Activated CD4-positive, alpha-beta T cell treated with anti-CD3 and anti-CD28 coated beads for 48 hours (primary cell): ENCODE results near the gene CDYL.

Experiments used
- DNase-seq: peaks from one replicate; pipeline ENCODE4 v3.0.0-alpha.2; 2020

CDYL gene

GRCh38 chr6:4774715-4775493 is 1.3 kb upstream of the CDYL start:
- peak; percentile 19 for DNase-seq

DNA sequence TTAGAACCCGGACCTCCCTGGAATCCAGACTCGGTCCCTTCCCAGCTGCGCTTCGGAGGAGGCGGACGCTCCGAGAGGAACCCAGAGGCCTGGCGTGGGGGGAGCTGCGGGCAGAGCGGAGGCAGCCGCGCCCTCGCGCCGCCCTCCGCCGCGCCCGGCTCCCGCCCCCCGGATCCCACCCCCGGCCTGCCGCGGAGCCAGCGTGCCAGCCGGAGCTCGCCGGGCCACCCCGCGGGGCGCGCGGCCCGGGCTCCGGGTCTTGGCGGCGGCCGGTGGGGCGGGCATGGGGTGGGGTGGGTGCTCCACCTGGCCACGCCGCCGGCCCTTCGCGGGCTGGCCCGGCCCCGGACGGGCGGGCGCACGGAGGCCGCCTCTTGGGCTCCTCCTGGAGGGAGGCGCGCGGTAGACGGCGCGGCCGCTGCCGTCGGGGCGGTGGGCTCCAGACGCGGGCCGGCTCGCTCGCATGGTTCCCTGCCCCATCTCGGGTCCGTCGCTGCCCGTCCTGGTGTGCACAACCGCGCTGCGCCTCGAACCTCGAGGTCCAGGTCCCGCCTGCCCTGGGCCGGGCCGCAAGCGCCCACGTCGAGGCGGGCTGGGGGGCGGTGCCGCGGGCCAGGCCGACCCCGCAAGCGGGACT is 592 bp upstream of the CDYL start:
- peak; percentile 60 for DNase-seq

- peak; percentile 56 for DNase-seq
Observed at GRCh38 chr6:4776493-4777393, 539 bp downstream of the CDYL start.

DNA sequence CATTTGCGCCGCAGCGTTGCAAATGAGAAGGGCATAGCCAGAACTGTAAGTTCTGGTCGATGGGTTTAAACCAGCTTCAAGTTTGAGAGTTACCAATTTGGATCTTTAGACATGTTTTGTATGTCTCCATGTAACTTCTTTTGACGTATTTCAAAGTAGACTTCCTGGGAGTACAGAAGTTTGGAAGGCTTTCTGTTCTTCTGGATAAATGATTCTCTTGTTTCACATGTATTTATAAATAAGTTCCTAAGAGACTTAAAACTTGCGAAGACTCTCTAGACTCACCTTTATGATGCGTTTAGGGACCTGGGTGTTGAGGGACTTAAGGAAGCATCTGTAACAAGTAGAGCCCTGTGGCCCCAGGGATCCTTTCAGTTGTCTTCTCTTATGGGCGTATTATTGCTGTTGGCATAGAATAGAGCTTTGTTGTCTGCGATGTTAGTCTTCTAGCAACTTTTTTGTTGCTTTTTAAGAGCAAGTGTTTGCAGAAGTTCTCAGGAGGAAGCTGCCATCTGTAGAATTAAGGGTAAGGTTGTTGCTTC is 1.3 kb downstream of the CDYL start:
- no peak for DNase-seq

DNA sequence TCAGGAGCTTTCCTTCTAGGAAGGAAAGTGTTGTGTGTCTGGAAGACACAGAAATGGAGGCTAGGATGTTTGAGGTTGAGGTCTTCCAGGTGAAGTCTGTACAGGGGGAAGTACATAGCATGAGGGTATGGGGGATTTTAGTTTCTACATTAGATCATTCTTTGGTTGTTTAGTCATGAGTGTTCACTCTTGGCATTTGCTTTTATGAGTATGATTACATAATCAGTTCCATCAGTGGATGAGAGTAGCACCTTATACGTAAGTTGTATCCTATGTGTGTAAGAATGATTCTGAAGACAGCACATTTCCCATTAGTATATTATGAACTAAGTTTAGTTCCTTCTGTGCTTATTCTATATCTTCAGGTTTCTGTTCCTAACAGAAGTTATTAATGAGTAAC is 1.9 kb downstream of the CDYL start:
- no peak for DNase-seq

GRCh38 chr6:4780360-4780812 is 4.2 kb downstream of the CDYL start:
- DNase-seq: no peak

GRCh38 chr6:4781426-4781825 is 5.2 kb downstream of the CDYL start:
- DNase-seq: no peak

DNA sequence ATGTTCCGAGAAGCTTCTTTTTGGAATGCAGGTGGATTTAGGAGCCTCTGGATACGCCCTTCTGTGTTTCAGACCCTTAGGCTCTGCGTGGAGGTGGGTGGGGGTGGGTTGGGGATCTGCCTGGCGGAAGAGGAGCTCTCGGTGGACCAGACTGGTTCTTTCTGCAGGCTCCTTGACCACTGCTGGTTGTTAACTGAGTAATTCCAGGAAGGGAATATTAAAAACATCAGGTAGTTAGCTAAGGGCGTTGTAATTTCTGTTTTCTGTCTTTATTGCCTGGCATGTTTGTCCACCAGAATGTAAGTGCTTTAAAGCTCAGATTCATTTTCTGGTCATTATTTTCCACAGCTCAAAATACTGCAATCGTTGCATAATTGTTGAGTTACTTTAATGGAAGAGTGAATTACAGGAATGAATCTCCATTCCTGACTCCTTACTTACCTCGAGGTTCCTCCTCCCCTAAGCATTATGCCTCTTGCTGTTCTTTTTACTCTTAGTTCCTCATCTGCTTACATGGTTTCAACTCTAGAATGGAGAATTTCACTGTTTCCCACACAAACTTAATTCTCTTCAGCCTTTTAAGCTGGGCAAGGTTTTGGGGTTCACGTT is 5.9 kb downstream of the CDYL start:
- DNase-seq: no peak

GRCh38 chr6:4786996-4787395 is 10.8 kb downstream of the CDYL start:
- peak; percentile 32 for DNase-seq

- DNase-seq: no peak
Observed at GRCh38 chr6:4788482-4788881, 12.3 kb downstream of the CDYL start.

GRCh38 chr6:4788953-4789584 is 12.9 kb downstream of the CDYL start:
- no peak for DNase-seq

DNA sequence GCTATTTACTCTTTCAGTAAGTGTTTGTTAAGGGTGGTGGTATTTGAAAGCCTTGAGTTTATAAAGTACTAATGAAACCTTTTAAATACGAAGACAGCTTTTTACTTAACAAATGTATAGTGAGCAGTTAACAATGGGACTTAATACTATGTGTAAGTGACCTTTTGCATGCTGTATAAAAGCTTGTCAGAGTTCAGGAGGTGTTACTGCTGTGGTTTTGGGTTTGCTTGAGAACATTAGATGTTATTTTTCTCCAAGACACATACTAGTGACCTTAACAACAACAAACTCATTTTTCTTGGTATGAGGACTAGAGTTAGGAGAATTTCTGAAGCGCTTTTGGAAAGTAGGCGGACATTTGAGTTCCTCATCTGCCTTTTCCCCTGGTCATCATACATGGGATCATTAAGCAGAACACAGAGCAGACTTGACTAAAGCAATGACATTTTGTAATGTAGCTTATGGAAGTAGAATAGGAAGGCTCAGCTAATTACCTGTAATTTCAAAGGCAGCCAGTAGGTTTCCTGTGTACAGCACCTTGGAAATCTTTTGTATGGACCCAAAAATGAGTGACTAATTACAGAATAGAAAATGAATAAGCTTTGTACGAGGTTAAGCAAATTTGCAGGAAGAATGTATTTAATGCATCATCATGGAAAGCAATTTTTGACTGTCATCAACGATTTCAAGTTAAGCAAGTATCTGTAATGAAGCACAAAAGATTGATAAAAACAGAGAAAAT is 14.1 kb downstream of the CDYL start:
- no peak for DNase-seq

- no peak for DNase-seq
Observed at GRCh38 chr6:4794140-4794707, 18.0 kb downstream of the CDYL start.

GRCh38 chr6:4797587-4797986 is 21.4 kb downstream of the CDYL start:
- DNase-seq: no peak

DNA sequence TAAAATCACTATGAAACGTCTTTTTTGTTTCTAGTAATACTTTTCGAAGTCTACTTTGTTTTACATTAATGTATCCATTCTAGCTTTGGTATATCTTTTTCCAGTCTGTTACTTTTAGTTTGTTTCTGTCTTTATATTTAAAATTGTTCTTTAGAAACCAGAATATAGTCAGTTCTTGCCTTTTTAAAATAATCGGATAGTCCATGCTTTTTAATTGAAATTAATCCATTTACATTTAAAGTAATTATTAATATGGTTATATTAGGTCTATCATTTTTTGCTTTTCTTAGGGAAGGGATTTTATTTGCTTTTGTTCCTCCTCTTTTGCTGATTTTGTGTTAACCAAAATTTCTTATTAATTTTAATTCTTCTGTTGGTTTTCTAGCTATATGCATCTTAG is 23.7 kb downstream of the CDYL start:
- no peak for DNase-seq

DNA sequence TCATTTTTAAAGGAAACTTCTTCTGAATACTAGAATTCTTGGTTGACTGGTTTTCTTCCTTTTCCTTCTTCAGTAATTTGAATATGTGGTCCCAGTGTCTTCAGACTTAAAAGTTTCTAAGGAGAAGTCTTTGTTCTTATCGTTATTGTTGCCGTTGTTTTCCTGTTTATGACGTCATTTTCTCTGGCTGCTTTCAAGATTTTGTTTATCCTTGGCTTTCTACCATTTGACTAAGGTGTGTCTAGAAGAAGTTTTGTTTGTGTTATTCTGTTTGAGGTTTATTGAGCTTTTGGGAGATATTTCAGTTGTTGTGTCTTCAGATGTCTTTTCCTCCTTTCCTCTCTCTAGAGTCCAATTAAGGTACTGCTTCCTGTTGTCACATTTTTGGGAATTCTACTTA is 24.5 kb downstream of the CDYL start:
- DNase-seq: no peak

GRCh38 chr6:4801491-4802110 is 25.4 kb downstream of the CDYL start:
- no peak for DNase-seq

GRCh38 chr6:4802312-4802935 is 26.2 kb downstream of the CDYL start:
- no peak for DNase-seq

GRCh38 chr6:4803343-4803744 is 27.1 kb downstream of the CDYL start:
- DNase-seq: no peak

DNA sequence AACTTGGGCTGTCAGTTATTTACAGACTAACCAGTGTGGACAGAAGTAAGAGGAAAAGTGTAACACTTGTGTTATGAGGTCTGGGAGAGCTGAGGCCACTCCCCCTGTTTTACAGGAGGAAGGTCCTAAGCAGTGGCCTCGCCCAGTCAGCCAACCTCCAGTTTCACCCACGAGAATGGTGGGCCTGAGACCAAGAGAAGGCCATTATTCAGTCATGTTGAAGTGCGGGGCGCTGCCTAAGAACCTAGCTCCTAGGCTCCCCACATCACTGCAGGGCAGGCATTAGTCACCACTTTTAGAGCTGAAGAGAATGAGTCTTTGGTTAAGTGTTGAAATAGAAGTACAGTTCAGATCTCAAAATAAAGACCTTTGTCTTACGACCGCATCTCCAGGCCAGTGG is 27.9 kb downstream of the CDYL start:
- peak; percentile 22 for DNase-seq
